Measurements from ENCODE around the gene MYOT.
A peak's percentile ranks its signal among the peaks of the same experiment; 100 is the strongest.

MYOT gene, protein sequence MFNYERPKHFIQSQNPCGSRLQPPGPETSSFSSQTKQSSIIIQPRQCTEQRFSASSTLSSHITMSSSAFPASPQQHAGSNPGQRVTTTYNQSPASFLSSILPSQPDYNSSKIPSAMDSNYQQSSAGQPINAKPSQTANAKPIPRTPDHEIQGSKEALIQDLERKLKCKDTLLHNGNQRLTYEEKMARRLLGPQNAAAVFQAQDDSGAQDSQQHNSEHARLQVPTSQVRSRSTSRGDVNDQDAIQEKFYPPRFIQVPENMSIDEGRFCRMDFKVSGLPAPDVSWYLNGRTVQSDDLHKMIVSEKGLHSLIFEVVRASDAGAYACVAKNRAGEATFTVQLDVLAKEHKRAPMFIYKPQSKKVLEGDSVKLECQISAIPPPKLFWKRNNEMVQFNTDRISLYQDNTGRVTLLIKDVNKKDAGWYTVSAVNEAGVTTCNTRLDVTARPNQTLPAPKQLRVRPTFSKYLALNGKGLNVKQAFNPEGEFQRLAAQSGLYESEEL

DNA sequence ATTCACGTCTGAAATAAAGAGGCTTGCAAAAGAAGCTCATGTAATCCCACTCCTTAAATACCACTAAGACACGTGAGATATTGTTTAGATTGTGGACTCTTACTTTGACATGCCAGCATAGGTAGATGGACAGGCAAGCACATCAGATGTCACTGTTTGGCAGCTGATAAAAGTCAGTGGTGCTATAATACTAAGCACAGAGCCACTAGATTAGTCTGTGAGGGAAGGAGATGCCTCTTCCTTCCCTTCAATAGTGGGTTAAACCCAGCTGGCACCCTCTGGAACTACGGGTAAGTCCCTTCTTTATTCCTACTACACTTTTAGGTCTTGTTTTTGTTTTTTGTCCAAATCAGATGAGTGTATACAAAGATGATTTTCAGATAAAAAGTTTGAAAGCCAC, at the start of gene MYOT:
Gene MYOT (plus strand): TSS at position 197 of the 400 bp plus-strand sequence. CDS start 2,792 bp downstream, outside the sequence.
- no peak for DNase-seq (ENCODE audit: low read depth)
- H3K4me3 ChIP-seq (ENCODE audit: low read depth, low read length), result no peak within 1 kb of the TSS

DNA sequence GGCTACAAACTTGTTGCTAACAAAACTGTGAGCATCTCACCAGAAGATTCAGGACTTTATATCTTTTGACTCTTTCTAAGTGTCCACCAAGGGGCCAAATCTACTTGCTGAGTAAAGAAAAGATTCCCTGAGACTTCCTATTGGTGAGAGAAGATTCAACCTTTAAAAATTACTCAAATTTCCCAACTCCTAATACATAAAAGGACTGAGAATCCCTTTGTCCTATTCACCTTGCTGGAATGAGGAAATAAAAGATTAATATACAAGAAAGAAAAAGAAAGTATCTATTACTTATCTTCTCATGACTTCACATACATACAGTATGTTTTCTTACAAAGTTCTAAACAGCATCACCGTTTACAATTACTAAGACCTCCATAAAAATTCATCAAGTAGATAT, 47.9 kb upstream of the MYOT start:
- no peak overlapping the region for H3K4me3 ChIP-seq (ENCODE audit: low read depth, low read length)
- DNase-seq (ENCODE audit: low read depth), result no peak

DNA sequence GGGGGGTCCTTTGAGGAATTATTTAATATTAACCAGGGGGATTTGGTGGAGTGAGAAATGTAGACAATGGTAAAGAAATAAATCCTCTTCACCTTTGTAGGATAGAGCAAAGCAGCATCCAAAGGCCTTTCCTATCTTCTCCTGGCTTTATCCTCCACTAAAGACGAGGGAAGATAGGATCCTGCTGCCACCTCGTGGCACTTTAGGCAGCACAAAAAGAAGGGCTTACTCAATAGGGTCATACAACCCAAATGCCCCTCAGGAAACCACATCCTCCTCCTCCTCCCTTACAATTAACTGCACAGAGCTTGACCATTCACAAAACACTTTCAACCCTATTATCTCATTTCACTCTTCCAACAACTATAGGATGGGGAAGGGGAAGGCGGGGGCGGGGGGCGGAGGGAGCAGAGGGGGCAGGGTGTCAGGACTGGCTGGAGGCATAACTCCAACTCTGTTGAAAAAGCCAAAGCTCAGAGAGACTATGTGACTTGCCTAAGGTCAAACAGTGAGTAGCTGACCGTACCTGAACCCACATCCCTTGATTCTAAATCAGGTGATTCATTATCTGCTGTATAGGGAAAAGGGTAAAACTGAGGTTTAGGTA, 45.4 kb upstream of the MYOT start:
- no peak for DNase-seq (ENCODE audit: low read depth)
- no peak overlapping the region for H3K4me3 ChIP-seq (ENCODE audit: low read depth, low read length)

DNA sequence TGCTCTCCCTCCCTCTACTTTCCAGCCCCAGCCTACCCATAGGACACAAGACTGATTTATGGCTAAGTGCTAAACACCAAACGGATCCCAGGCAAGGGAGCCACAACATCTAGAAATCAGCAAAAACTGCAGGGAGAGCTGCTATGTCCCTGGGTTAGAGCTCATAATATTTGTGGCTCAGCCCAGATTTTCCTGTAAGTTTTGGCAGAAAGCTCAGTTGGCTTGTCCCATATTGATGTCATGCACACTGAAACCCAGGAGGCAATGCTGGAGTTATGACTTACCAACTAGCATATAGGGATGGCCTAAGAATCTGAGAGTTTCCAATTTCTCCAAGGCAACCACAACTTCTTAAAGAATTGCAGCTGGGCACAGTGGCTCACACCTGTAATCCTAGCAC, 44.7 kb upstream of the MYOT start:
- H3K4me3 ChIP-seq (ENCODE audit: low read depth, low read length), result no peak overlapping the region
- no peak for DNase-seq (ENCODE audit: low read depth)

DNA sequence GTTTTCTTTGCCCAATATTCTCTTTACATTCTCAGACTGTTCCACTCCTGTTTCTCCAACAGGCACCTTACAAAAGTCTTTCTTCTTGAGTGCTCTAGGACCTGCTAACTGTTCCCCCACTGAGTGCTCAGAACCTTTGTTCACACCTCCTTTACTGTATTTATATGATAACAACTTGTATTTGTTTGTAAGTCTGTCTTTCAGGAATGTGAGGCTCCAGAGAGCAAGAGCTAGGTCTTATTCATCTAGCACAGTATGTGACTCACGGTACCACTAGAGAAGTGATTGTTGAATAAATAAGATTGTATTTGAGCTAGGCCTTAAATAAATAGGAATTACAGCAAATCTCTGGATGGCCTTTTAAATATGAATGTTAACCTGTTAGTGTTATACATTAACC, 42.5 kb upstream of the MYOT start:
- H3K4me3 ChIP-seq (ENCODE audit: low read depth, low read length), result no peak overlapping the region
- no peak for DNase-seq (ENCODE audit: low read depth)

DNA sequence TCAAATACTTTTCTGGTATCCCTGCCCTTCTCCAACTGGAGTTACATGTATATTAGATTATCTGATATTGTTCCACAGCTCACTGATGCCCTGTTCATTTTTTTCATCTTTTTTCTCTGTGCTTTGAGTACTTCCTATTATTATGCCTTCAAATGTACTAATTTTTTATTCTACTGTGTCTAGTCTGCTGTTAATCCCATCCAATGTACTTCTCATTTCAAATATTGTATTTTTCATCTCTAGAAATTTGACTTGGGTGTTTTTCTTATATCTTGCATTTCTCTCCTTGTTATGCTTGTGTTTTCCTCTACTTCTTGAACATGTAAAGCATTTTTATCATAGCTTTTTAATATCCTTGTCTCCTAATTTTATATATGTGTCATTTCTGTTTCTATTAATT, 41.6 kb upstream of the MYOT start:
- H3K4me3 ChIP-seq (ENCODE audit: low read depth, low read length), result no peak overlapping the region
- DNase-seq (ENCODE audit: low read depth), result no peak

DNA sequence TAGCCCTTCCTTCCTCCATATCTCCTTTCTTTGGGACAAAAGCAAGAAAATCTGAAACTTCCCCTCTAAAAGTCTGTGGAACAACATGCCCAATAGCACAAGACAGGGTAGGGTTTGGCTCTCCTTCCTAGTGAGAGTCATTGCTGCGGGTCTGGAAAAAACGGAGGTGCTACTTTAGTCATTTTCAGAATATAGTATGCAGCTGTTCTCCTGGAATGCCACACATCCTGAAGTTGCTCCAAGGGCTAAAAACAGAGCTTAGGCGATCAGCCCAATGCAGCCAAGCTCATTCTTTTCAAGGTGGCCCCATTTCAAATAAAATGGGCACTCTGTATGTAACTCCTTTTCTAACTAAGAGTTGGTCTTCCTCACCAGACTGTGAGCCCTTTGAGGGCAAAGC, 39.5 kb upstream of the MYOT start:
- no peak overlapping the region for H3K4me3 ChIP-seq (ENCODE audit: low read depth, low read length)
- no peak for DNase-seq (ENCODE audit: low read depth)

DNA sequence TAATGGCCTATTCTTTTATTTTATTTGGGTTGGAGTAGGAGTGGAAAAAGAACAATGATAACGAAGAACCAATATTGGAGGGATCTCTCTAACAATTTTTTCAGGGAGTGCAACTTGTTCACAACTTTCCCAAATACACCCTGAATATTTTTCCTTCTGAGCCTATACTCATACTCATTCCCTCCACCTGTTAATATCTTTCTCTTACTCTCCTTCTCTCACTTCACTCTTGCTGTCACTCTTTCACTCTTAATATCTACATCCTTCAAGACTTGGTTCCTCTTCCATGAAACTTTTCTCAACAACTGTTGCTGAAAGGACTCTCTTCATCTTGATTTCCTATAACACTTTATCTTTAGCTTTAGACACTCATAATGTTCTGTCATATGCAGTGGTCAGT, 39.0 kb upstream of the MYOT start:
- DNase-seq (ENCODE audit: low read depth), result no peak
- no peak overlapping the region for H3K4me3 ChIP-seq (ENCODE audit: low read depth, low read length)

DNA sequence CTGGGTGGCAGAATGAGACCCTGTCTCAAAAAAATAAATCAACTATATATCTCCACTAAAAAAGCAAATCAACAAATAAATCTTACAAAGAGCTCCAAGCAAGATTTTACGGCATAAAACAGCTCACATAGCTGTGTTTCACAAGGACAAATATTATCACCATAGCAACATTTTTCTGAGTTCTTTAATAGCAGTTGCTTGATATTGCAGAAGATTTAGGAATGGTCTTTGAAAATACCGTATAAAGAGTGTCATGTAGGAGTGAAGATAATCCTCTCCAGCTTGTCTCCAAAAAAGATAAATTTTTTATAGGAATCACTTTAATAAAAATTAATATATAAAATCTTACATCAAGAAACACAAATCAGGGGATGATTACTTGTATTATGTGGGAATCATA, 36.6 kb upstream of the MYOT start:
- no peak for DNase-seq (ENCODE audit: low read depth)
- H3K4me3 ChIP-seq (ENCODE audit: low read depth, low read length), result no peak overlapping the region

DNA sequence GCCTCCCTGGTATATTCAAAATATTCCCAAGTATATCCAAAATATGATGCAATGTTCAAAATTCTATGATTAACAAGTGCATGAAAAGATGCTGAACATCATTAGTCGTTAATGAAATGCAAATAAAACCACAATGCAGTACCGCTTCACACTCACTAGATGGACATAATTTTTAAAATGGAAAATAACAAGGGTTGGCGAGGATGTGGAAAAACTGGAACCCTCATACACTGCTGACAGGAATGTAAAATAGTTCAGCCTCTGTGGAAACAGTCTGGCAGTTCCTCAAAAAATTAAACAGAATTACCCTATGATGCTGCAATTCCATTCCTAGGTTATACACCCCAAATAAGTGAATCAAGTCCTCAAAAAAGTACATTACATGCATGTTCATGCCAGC, 36.1 kb upstream of the MYOT start:
- DNase-seq (ENCODE audit: low read depth), result no peak

DNA sequence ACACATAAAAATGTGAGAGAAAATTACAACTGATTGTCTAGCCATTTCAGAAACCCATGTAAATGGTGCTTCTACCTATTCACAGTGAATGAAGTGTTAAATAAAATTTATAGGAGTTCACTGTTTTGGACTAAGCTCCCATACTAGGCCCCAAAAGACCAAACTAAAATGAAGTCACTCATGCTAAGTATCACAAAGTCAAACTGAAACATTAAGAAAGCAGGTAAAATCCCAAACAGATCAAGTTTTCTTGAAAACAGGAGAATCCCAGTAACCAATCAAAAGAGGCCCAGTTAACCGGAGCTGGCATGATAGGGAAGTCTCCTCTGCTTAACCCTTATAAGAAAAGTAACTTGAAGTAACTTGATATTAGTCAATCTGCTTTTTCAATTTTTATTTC, 35.2 kb upstream of the MYOT start:
- no peak for DNase-seq (ENCODE audit: low read depth)
- no peak overlapping the region for H3K4me3 ChIP-seq (ENCODE audit: low read depth, low read length)

More for the DNA sequence above, 36.1 kb upstream of the MYOT start:
- no peak overlapping the region for H3K4me3 ChIP-seq (ENCODE audit: low read depth, low read length)

DNA sequence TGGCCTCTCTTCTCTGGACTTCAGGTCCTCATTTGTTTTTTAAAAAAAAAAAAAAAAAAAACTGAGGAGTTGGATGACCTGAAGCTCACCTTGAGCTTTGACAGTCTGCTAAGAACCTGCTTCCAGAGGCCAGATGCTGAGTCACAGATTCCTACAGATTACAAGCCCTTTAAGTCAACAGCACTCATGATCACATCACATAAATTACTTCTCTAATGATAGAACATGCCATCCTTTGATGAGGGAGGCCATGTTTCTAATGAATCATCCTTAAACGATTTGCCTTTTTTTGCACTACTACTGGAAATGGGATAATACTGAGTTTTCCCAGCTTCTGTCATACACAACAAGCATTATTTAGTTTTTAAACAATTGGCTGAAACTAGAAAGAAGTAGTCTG, 34.2 kb upstream of the MYOT start:
- DNase-seq (ENCODE audit: low read depth), result peak; percentile 74
- H3K4me3 ChIP-seq (ENCODE audit: low read depth, low read length), result no peak overlapping the region

DNA sequence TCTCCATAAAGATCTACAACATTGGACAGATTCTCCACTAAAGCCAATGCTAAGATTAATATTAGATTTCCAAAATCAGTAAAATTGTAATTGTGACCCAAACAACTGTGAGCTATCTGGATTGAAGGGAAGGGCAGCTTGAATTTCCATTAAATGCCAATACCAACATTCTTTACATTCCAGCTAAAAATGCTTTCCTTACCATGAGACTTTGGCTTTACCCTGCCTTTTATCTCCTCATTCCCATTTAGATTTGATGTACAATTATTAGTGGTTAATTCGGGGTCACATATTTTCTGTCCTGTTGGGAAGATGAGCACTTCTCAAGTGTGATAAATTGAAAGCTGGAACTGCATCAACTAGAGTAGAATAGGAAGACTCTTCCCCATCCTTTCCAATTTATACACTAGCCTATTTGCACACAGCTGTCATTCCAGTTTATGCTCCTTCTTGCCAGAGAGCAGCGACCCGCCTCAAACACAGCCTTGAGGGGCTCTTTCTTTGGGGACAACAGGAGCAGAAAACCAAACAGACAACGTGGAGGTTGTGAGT, 33.1 kb upstream of the MYOT start:
- no peak for DNase-seq (ENCODE audit: low read depth)
- H3K4me3 ChIP-seq (ENCODE audit: low read depth, low read length), result no peak overlapping the region

DNA sequence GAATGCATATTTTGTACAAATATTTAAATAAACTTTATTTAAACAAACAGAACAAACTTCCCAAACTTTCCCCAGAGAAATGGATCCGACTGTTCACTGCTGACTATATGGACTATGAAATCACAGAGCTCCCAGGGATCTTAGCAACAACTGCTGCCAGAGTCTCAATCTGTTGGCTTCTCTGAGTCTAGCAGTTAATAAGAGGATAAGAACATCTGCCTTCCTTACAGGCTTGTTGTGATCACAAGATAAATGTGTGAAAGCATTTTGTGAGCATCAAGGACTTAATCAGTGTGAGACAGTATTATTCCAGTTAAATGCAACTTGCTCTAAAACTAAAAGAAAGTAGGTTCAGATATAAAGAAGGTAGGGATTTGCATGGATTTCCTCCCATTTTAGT, 31.4 kb upstream of the MYOT start:
- DNase-seq (ENCODE audit: low read depth), result no peak
- H3K4me3 ChIP-seq (ENCODE audit: low read depth, low read length), result no peak overlapping the region

DNA sequence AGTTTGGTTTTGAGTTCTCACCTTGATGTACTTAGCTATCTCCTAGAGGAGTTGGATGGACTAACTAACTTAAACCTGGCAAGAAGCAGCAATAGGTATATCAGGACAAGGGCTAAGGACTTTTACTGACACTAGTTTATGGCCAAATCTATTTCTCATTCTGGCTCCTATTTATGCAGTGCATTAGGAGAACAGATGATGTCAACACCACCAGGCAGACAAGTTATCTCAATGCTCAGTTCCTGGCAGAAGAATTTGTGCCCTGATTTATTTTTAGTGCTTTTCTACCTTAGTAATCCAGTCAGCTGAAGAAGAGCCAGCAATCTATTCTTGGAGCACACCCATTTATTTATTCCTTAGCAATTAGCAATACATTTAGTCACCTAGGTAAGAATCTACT, 30.7 kb upstream of the MYOT start:
- DNase-seq (ENCODE audit: low read depth), result peak; percentile 36
- no peak overlapping the region for H3K4me3 ChIP-seq (ENCODE audit: low read depth, low read length)

DNA sequence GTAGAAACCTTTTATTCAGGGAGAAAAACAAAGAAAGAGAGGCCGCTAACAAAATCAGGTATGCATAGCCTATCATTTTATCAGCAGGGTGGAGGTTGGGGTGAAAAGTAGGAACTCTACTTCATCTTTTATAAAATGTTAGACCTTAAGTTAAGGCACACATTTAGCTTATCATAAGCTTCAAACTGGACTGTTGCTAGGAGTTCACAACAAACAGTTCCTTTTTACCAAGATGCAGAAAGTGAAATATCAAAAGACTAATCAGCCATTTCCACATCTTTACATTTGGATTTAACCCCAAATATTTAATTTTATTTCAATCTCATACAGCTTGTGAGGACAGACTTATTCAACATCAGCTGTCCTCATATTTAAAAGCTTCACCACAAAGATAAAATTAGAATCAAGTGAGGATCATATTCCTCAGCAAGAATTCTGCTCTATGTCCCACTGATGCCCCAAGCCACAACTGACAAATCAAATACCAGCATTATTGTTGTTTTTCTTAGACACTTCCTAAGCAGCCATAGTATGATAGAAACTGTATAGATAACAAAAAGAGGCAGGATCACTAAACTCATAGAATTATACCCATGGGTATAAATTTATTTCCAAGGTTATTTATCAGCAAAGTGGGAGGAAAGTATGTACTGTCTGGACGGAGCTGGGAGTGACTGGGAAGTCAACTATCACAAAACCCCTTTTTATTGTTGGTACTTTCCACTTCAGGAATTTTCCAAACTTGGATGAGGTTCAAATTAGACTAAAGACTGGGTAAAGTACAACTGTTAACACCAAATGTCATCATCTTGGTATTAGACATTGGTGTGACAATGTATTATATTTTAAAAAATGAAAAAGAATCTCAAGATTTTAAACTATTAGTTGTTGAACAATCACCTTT, 29.9 kb upstream of the MYOT start:
- H3K4me3 ChIP-seq (ENCODE audit: low read depth, low read length), result no peak overlapping the region
- DNase-seq (ENCODE audit: low read depth), result no peak

DNA sequence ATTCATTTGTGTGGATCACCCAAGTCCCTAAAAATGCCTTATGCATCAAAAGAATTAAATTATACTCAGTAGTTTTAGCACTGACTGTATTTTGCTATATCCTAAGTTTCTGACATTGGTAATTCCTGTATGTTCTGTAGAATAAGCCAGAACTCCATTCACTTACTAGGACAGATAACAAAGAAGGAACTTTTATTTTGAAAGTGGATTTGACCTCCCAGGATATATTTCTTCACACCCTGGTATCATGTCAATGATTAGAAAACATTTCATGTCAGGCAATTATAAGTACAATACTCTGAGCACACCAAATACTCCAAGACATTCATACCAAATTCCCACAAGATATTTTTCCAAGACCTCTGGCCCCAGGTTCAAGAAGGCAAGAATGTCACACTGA, 28.7 kb upstream of the MYOT start:
- DNase-seq (ENCODE audit: low read depth), result no peak
- H3K4me3 ChIP-seq (ENCODE audit: low read depth, low read length), result no peak overlapping the region

DNA sequence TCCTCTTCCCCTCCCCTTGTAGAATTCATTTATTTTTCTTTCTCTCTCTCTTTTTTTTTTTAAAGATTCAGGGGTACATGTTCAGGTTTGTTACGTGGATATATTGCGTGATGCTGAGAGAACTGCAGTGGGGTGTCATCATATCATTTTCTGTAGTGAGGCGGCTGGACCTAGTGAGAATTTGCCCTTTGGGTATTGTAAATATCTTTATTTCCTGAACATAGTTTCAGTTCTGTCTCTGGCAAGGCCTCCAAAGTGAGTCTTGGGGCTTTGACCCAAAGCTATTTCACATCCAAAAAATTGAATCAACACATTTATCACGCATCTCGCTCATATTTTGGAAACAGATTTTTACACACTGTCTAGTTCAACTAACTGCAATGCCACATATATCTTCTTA, 25.4 kb upstream of the MYOT start:
- DNase-seq (ENCODE audit: low read depth), result no peak
- no peak overlapping the region for H3K4me3 ChIP-seq (ENCODE audit: low read depth, low read length)

DNA sequence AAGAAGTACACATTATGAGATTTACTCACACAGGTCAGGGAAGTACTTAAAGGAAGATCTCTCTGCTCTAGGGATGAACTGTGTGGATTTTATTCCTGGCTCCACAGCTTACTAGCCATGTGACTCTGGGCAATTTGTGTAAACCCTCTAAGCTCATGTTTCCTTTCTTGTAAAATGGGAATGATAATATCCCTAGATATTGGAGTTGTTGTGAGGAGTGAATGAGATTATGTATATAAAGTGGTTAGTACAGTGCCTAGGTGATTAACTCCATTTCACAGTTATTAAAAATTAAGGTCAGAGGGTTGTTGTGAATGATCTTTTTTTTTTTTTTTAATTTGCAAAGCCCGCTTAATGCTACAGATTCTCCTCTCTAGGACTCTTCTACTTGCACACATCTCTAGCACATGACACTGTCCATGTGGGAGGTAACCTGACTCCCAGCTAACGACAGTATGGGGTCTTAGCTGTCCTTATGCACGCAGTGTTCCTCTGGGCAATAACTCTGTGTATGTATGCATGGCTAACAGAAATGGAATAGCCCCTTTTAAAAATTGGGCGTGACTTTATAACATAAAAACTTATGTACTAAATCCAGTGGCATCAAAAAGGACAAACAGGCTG, 23.9 kb upstream of the MYOT start:
- DNase-seq (ENCODE audit: low read depth), result no peak
- H3K4me3 ChIP-seq (ENCODE audit: low read depth, low read length), result no peak overlapping the region
